ENCODE data around the gene NPY4R. TPM values are rescaled to one million over a fixed set of nuclear protein-coding genes. Genes with fewer than 3 reads are reported as not detected.
"Not testable (repeated sequence)": the region's sequence is repeated elsewhere in the genome, so short reads cannot be mapped to it uniquely, and the experiment has no call there.

NPY4R gene
- polyA plus RNA-seq, 2 of the 4 experiments (the other 2 are of a cell fraction): 76.1 to 92.3 TPM

GRCh38 chr10:46415291-46415690 lies 50.5 kb downstream of the NPY4R start:
- H3K4me2 ChIP-seq; DNase-seq (ENCODE audit: low read depth in 1 of 2, low spot score in 1 of 2); POLR2A ChIA-PET; H3K4me1 ChIP-seq; H3K9me3 ChIP-seq; H3K4me3 ChIP-seq; ATAC-seq; H3K27ac ChIP-seq; FAIRE-seq; CTCF ChIA-PET: not testable (repeated sequence)
- 93% methylated on average over 6 of the region's 6 CpGs for WGBS (ENCODE audit: missing lambda C conversion rate)

DNA sequence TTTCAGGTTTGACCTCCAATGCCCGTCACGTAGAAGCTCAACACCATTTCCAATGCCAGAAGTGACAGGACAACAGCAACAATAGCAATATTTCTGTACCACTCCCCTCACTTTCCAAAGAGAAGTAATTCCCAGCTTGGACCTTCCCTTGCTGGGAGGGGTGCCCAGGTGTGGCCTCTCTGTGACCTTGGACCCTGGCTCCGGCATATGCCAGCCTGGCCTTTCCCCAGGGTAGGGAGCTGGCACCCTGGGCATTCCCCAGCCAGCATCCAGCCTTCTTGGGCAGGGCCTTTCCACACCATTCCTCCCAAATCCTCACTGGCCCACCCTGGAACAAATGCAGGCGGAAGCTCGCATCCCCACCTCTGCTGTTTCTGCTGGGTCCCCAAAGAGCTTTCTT lies 53.1 kb downstream of the NPY4R start:
- H3K9me3 ChIP-seq; FAIRE-seq; DNase-seq (ENCODE audit: low read depth in 1 of 2, low spot score in 1 of 2); H3K27ac ChIP-seq; ATAC-seq; CTCF ChIA-PET; H3K4me2 ChIP-seq; H3K4me1 ChIP-seq; H3K4me3 ChIP-seq; POLR2A ChIA-PET: not testable (repeated sequence)
- no CpG with 5 or more reads among the region's 5 CpGs for WGBS (ENCODE audit: missing lambda C conversion rate)

DNA sequence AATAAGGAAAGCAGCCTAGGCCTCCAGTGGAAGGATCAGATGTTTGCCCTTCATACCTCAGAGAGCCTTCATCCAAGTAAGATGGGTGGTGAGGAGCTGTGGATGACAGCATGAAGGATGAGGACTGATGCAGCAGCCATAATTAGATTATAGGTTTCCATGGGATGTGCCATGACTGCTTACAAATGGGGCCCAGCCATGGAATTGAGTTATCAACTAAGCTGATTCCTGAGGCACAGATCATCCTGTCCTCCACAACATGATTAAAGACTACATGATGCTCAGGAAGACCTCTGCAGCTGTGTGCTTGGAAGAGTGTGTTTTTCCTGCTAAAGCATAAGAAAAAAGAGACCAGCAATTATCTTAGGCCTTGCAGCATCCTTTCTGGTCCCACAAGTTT lies 54.6 kb downstream of the NPY4R start:
- H3K4me2 ChIP-seq; H3K27ac ChIP-seq; H3K4me1 ChIP-seq; POLR2A ChIA-PET; H3K4me3 ChIP-seq; DNase-seq (ENCODE audit: low read depth in 1 of 2, low spot score in 1 of 2); CTCF ChIA-PET; ATAC-seq; FAIRE-seq: not testable (repeated sequence)
- peaks cover 14% of the 10 kb centered on the region for H3K9me3 ChIP-seq

Other genes starting within 250 kb of the NPY4R start
- gene ANTXRL, start 179.0 kb downstream of the NPY4R start, polyA plus RNA-seq (2011; rRNA removed): 0.09 and 0.26 TPM in 2 replicates
- gene ANTXRL, start 179.0 kb downstream of the NPY4R start, polyA plus RNA-seq (2017; fragmentation: RNase III; extraction: RNeasy Plus Mini Kit Qiagen cat#74134 plus additional on column Dnase treatment): 0.13 to 0.30 TPM (median 0.25 TPM) in 3 replicates
- gene ANXA8L1, start 90.2 kb downstream of the NPY4R start, polyA plus RNA-seq (2011; rRNA removed): 31.8 and 33.7 TPM in 2 replicates
- 88.9 to 95.8 TPM (median 92.3 TPM) in 3 replicates for gene ANXA8L1, start 90.2 kb downstream of the NPY4R start, polyA plus RNA-seq (2017; fragmentation: RNase III; extraction: RNeasy Plus Mini Kit Qiagen cat#74134 plus additional on column Dnase treatment)
- 8.8 and 9.4 TPM in 2 replicates for gene GPRIN2, start 90.7 kb upstream of the NPY4R start, polyA plus RNA-seq (2011; rRNA removed)
- gene GPRIN2, start 90.7 kb upstream of the NPY4R start, polyA plus RNA-seq (2017; fragmentation: RNase III; extraction: RNeasy Plus Mini Kit Qiagen cat#74134 plus additional on column Dnase treatment): 25.8 to 29.9 TPM (median 28.6 TPM) in 3 replicates
- gene SYT15, start 113.2 kb upstream of the NPY4R start, polyA plus RNA-seq (2011; rRNA removed): 3.3 and 3.5 TPM in 2 replicates
- 2.8 to 3.6 TPM (median 3.2 TPM) in 3 replicates for gene SYT15, start 113.2 kb upstream of the NPY4R start, polyA plus RNA-seq (2017; fragmentation: RNase III; extraction: RNeasy Plus Mini Kit Qiagen cat#74134 plus additional on column Dnase treatment)

Measured in A549 (cell line).